GM12801 (cell line): Measurements from ENCODE around the gene RAPGEF4.

Source experiments
- TF ChIP-seq, protein P1 (sequence below): IDR thresholded peaks from one replicate; pipeline ENCODE4 v1.5.1; 2011; ENCODE audit warnings: control low read depth; ENCODE audit not compliant: insufficient read length; ENCODE audit errors: extremely low read depth

The RAPGEF4 gene

GRCh38 chr2:172712251-172712650 is 23.4 kb upstream of the RAPGEF4 start:
- TF ChIP-seq, protein P1, sequence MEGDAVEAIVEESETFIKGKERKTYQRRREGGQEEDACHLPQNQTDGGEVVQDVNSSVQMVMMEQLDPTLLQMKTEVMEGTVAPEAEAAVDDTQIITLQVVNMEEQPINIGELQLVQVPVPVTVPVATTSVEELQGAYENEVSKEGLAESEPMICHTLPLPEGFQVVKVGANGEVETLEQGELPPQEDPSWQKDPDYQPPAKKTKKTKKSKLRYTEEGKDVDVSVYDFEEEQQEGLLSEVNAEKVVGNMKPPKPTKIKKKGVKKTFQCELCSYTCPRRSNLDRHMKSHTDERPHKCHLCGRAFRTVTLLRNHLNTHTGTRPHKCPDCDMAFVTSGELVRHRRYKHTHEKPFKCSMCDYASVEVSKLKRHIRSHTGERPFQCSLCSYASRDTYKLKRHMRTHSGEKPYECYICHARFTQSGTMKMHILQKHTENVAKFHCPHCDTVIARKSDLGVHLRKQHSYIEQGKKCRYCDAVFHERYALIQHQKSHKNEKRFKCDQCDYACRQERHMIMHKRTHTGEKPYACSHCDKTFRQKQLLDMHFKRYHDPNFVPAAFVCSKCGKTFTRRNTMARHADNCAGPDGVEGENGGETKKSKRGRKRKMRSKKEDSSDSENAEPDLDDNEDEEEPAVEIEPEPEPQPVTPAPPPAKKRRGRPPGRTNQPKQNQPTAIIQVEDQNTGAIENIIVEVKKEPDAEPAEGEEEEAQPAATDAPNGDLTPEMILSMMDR, result no peak

- TF ChIP-seq, protein P1, result no peak
Observed at GRCh38 chr2:172713365-172713875, 22.2 kb upstream of the RAPGEF4 start.

GRCh38 chr2:172722481-172722880 is 13.2 kb upstream of the RAPGEF4 start:
- TF ChIP-seq, protein P1, result no peak

GRCh38 chr2:172723286-172723685 is 12.4 kb upstream of the RAPGEF4 start:
- TF ChIP-seq, protein P1, result no peak

- TF ChIP-seq, protein P1, result no peak
Observed at GRCh38 chr2:172724724-172725123, 10.9 kb upstream of the RAPGEF4 start.

- TF ChIP-seq, protein P1, result no peak
Observed at GRCh38 chr2:172725284-172725683, 10.4 kb upstream of the RAPGEF4 start.

GRCh38 chr2:172725746-172726145 is 9.9 kb upstream of the RAPGEF4 start:
- TF ChIP-seq, protein P1, result no peak
